Gastroesophageal sphincter (tissue), 3 donors: ENCODE results near the gene HNF1B.

Source experiments
- CTCF ChIP-seq, 4 experiments: fragments of 200-600 bp in 2 of 4; fragments of 450-650 bp in 2 of 4; sonication (generic) in 1 of 4; IDR thresholded peaks; one replicate each; pipeline ENCODE4 v1.5.1; 2017 to 2019; ENCODE audit warnings: antibody characterized with exemption in 4 of 4, mild to moderate bottlenecking in 2 of 4, moderate library complexity in 2 of 4
- EP300 ChIP-seq: sonication (generic); formaldehyde crosslinking; IDR thresholded peaks from one replicate; pipeline ENCODE4 v1.6.1; 2017; ENCODE audit warnings: antibody characterized with exemption, mild to moderate bottlenecking
- POLR2A ChIP-seq, 2 donors: fragments of 450-650 bp; IDR thresholded peaks; one replicate each; pipeline ENCODE4 v1.6.1; 2017; ENCODE audit warnings: antibody characterized with exemption in 2 of 2, mild to moderate bottlenecking in 2 of 2, moderate library complexity in 1 of 2
- POLR2AphosphoS5 ChIP-seq: sonication (generic); formaldehyde crosslinking; IDR thresholded peaks from one replicate; pipeline ENCODE4 v1.6.1; 2017; ENCODE audit warnings: antibody characterized with exemption

- TF ChIP-seq CTCF (IDR thresholded peaks at IDR 0.05) (no peak), POLR2A (IDR thresholded peaks at IDR 0.05) (no peak), POLR2AphosphoS5 (no peak), EP300 (no peak)
Observed at GRCh38 chr17:37779554-37779953, 34.7 kb upstream of the HNF1B start.
